ENCODE measurements around the gene PDHB. TPM values are rescaled to one million over a fixed set of nuclear protein-coding genes. Genes with fewer than 3 reads are reported as not detected.

The PDHB gene
- total and polyA plus RNA-seq, 3 donors from 2014 or later: 94.0 to 126 (median 98.0) TPM

DNA sequence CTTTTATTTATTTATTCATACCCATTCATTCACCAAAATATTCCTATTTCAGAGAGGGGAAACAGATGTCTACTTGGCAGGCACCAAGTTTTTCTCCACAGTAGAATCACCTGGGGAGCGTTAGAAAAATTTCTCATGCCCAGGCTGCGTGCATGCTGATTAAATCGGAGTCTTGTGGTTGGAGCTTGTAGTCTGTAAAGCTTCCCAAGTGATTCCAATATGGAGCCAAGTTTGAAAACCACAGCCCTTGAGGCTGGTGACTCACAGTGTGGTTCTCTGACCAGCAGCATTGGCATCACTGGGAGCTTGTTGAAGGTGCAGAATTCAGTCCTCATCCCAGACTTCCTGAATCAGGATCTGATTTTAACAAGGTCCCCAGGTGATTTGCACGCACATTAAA lies 49.7 kb downstream of the PDHB start:
- H3K27me3 ChIP-seq: no peaks in the 10 kb centered on the region
- peaks cover 18% of the 10 kb centered on the region for H3K4me1 ChIP-seq
- WGBS, 2 donors: 76 to 86% methylated on average over 4 of the region's 4 CpGs
- no peaks in the 10 kb centered on the region for H3K9me3 ChIP-seq
- intact Hi-C loops (cut with DNase I; ENCODE audit: low total_unique reads): no loop called here
- H3K36me3 ChIP-seq (ENCODE audit: low read depth, missing control alignments): no peaks in the 10 kb centered on the region
- H3K4me3 ChIP-seq: no peak overlapping the region
- no peak overlapping the region for H3K27ac ChIP-seq
- DNase-seq: no peak
- TF ChIP-seq CTCF (IDR thresholded peaks at IDR 0.05) (no peak), POLR2A (IDR thresholded peaks at IDR 0.05) (no peak)

GRCh38 chr3:58383476-58383875 lies 50.2 kb downstream of the PDHB start:
- intact Hi-C loops (cut with DNase I; ENCODE audit: low total_unique reads): no loop called here
- Histone ChIP-seq H3K27ac (no peak overlapping the region), H3K27me3 (no peaks in the 10 kb centered on the region)

GRCh38 chr3:58379351-58380073 lies 54.1 kb downstream of the PDHB start:
- Histone ChIP-seq H3K4me3 (no peak overlapping the region), H3K9me3 (no peaks in the 10 kb centered on the region), H3K27ac (no peak overlapping the region), H3K36me3 (ENCODE audit: low read depth, missing control alignments) (no peaks in the 10 kb centered on the region), H3K4me1 (no peaks in the 10 kb centered on the region), H3K27me3 (no peaks in the 10 kb centered on the region)
- no peak for DNase-seq
- WGBS, 2 donors: 92 to 94% methylated on average over 4 of the region's 4 CpGs
- TF ChIP-seq CTCF (IDR thresholded peaks at IDR 0.05) (no peak), POLR2A (IDR thresholded peaks at IDR 0.05) (no peak)
- intact Hi-C loops (cut with DNase I; ENCODE audit: low total_unique reads): no loop called here

More at GRCh38 chr3:58383476-58383875, 50.2 kb downstream of the PDHB start:
- Histone ChIP-seq H3K4me3 (no peak overlapping the region), H3K9me3 (no peaks in the 10 kb centered on the region), H3K4me1 (peaks cover 14% of the 10 kb centered on the region), H3K36me3 (ENCODE audit: low read depth, missing control alignments) (no peaks in the 10 kb centered on the region)
- 68 to 88% methylated on average over 2 of the region's 2 CpGs for WGBS, 2 donors
- no peak for TF ChIP-seq POLR2A (IDR thresholded peaks at IDR 0.05)
- no peak for TF ChIP-seq CTCF (IDR thresholded peaks at IDR 0.05)
- no peak for DNase-seq

DNA sequence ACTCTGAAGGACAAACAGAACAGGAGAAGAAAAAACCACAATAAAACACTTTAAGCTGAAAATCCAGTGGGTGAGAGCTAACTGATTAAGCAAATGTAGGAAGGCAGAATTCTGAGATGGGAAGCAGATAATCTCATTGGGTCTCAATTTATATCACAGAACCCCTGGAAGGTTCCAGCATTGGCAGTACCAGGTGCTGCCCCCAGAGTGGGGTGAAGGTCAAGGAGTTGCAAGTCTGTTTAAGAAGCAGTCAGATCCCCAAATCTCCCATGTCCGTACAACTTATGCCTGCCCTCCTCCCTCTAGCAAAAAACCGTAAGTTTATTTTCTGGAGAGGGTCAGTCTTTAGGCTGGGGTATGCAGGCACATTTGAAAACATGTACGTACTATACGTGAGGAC lies 55.9 kb downstream of the PDHB start:
- TF ChIP-seq CTCF (IDR thresholded peaks at IDR 0.05) (no peak), POLR2A (IDR thresholded peaks at IDR 0.05) (no peak)
- WGBS, 2 donors: 54 to 65% methylated on average over 4 of the region's 4 CpGs

More for the DNA sequence above, 55.9 kb downstream of the PDHB start:
- Histone ChIP-seq H3K4me1 (no peaks in the 10 kb centered on the region), H3K9me3 (no peaks in the 10 kb centered on the region), H3K4me3 (no peak overlapping the region), H3K36me3 (ENCODE audit: low read depth, missing control alignments) (no peaks in the 10 kb centered on the region), H3K27me3 (no peaks in the 10 kb centered on the region), H3K27ac (no peak overlapping the region)
- no peak for DNase-seq
- intact Hi-C loops (cut with DNase I; ENCODE audit: low total_unique reads): no loop called here

Other genes starting within 250 kb of the PDHB start
- 1 to 10 TPM; 1.2 to 3.8 TPM for gene DNASE1L3, start 222.9 kb downstream of the PDHB start, total RNA-seq
- gene DNASE1L3, start 222.9 kb downstream of the PDHB start, polyA plus RNA-seq (ENCODE audit: insufficient read depth, low read depth, low replicate concordance): 8.2 TPM
- gene ABHD6, start 196.0 kb downstream of the PDHB start, total RNA-seq: 10 to 100 TPM; 12.1 to 17.8 TPM
- 11.7 TPM for gene ABHD6, start 196.0 kb downstream of the PDHB start, polyA plus RNA-seq (ENCODE audit: insufficient read depth, low read depth, low replicate concordance)
- 10 to 100 TPM; 13.8 to 17.0 TPM for gene RPP14, start 127.6 kb downstream of the PDHB start, total RNA-seq
- 18.4 TPM for gene RPP14, start 127.6 kb downstream of the PDHB start, polyA plus RNA-seq (ENCODE audit: insufficient read depth, low read depth, low replicate concordance)
- gene HTD2, start 127.3 kb downstream of the PDHB start, total RNA-seq: 10 to 100 TPM; 14.6 to 15.1 TPM
- 16.4 TPM for gene HTD2, start 127.3 kb downstream of the PDHB start, polyA plus RNA-seq (ENCODE audit: insufficient read depth, low read depth, low replicate concordance)
- gene PXK, start 100.9 kb downstream of the PDHB start, total RNA-seq: 10 to 100 TPM; 29.3 to 31.3 TPM
- gene PXK, start 100.9 kb downstream of the PDHB start, polyA plus RNA-seq (ENCODE audit: insufficient read depth, low read depth, low replicate concordance): 28.8 TPM
- gene KCTD6, start 58.3 kb upstream of the PDHB start, total RNA-seq: 10 to 100 TPM; 14.9 to 19.8 TPM
- 9.5 TPM for gene KCTD6, start 58.3 kb upstream of the PDHB start, polyA plus RNA-seq (ENCODE audit: insufficient read depth, low read depth, low replicate concordance)
- gene ACOX2, start 103.4 kb upstream of the PDHB start, total RNA-seq: 10 to 100 TPM; 46.1 to 55.9 TPM
- gene ACOX2, start 103.4 kb upstream of the PDHB start, polyA plus RNA-seq (ENCODE audit: insufficient read depth, low read depth, low replicate concordance): 27.1 TPM
- gene FAM107A, start 143.6 kb upstream of the PDHB start, total RNA-seq: 10 to 100 TPM; 14.8 to 17.8 TPM
- gene FAM107A, start 143.6 kb upstream of the PDHB start, polyA plus RNA-seq (ENCODE audit: insufficient read depth, low read depth, low replicate concordance): 7.8 TPM
- under 1 TPM in 1 of 2 donors, not detected in 1; 0.19 TPM for gene FAM3D, start 232.9 kb upstream of the PDHB start, total RNA-seq
- 0.41 TPM for gene FAM3D, start 232.9 kb upstream of the PDHB start, polyA plus RNA-seq (ENCODE audit: insufficient read depth, low read depth, low replicate concordance)

Measured in testis (tissue), 3 donors.